ENCODE data around the gene ADARB2.

ADARB2 gene

GRCh38 chr10:1738950-1739349 lies 1.6 kb upstream of the ADARB2 start:
- DNase-seq (ENCODE audit: extremely low spot score) = peak; percentile 58
- ChIA-PET CTCF (interaction anchor here (0.8 to 2.0 kb wide), 4 partner anchors 9 to 22 kb away, joined by 3 to 9 read pairs (median 4); no protein-coding TSS in a partner anchor), POLR2A (no interaction called here)
- TF ChIP-seq CTCF (IDR thresholded peaks at IDR 0.05; ENCODE audit: control extremely low read depth, extremely low read depth, low read depth, missing control alignments) = no peak

- POLR2A ChIA-PET = interaction anchor here (0.8 to 1.3 kb wide), 3 partner anchors 15 to 61 kb away, joined by 3 to 7 read pairs (median 3); no protein-coding TSS in a partner anchor
- DNase-seq (ENCODE audit: extremely low spot score) = no peak
- TF ChIP-seq CTCF (IDR thresholded peaks at IDR 0.05; ENCODE audit: control extremely low read depth, extremely low read depth, low read depth, missing control alignments) = no peak
- CTCF ChIA-PET = interaction anchor here (1.0 kb wide), 1 partner anchor 21 kb away, joined by 3 read pairs; no protein-coding TSS in a partner anchor
Observed at GRCh38 chr10:1736972-1737221, 428 bp downstream of the ADARB2 start.

GRCh38 chr10:1736144-1736971 lies 967 bp downstream of the ADARB2 start:
- no peak for TF ChIP-seq CTCF (IDR thresholded peaks at IDR 0.05; ENCODE audit: control extremely low read depth, extremely low read depth, low read depth, missing control alignments)
- ChIA-PET CTCF (interaction anchor here (1.0 kb wide), 1 partner anchor 21 kb away, joined by 3 read pairs; no protein-coding TSS in a partner anchor), POLR2A (interaction anchor here (0.8 to 1.3 kb wide), 2 partner anchors 24 to 61 kb away, joined by 3 to 7 read pairs; no protein-coding TSS in a partner anchor)
- DNase-seq (ENCODE audit: extremely low spot score) = no peak

GRCh38 chr10:1735562-1735961 lies 1.8 kb downstream of the ADARB2 start:
- no peak for DNase-seq (ENCODE audit: extremely low spot score)
- ChIA-PET POLR2A (no interaction called here), CTCF (no interaction called here)
- no peak for TF ChIP-seq CTCF (IDR thresholded peaks at IDR 0.05; ENCODE audit: control extremely low read depth, extremely low read depth, low read depth, missing control alignments)

- no peak for DNase-seq (ENCODE audit: extremely low spot score)
- TF ChIP-seq CTCF (IDR thresholded peaks at IDR 0.05; ENCODE audit: control extremely low read depth, extremely low read depth, low read depth, missing control alignments) = no peak
- ChIA-PET CTCF (no interaction called here), POLR2A (no interaction called here)
Observed at GRCh38 chr10:1734288-1734687, 3.0 kb downstream of the ADARB2 start.

- ChIA-PET POLR2A (no interaction called here), CTCF (interaction anchor here (0.9 to 1.3 kb wide), 2 partner anchors 12 to 84 kb away, joined by 3 read pairs; no protein-coding TSS in a partner anchor)
- no peak for DNase-seq (ENCODE audit: extremely low spot score)
- TF ChIP-seq CTCF (IDR thresholded peaks at IDR 0.05; ENCODE audit: control extremely low read depth, extremely low read depth, low read depth, missing control alignments) = no peak
Observed at GRCh38 chr10:1733720-1734119, 3.6 kb downstream of the ADARB2 start.

Measured in GM10248 (cell line).